HepG2 (cell line): ENCODE results near the gene RHOT1. TPM values are rescaled to one million over a fixed set of nuclear protein-coding genes. Genes with fewer than 3 reads are reported as not detected.

Experiments
- ATAC-seq: fragments of 200-7000 bp; cut with Tn5 transposase; 3 replicates; pipeline ENCODE4 v1.9.1; 2020; ENCODE audit warnings: mild to moderate bottlenecking, moderate library complexity
- BruUV-seq: library from RNA; stranded (reverse); fragments of 400-500 nt; replicated peaks from 2 replicates; lab custom pipeline; 2021; lab: Mats Ljungman, UMichigan
- CTCF ChIA-PET: fragments of 300-600 bp; formaldehyde crosslinking; extraction: SDS; loops from one replicate; lab custom pipeline; 2021; ENCODE audit warnings: low total read pairs, inconsistent platforms, low intra/inter-chr PET ratio; lab: Yijun Ruan, JAX
- POLR2A ChIA-PET: fragments of 350-600 bp; sonication (Branson Sonifier 250); formaldehyde crosslinking; loops from one replicate; lab custom pipeline; 2020; ENCODE audit warnings: antibody characterized with exemption, inconsistent platforms; lab: Yijun Ruan, JAX
- DNase-seq: peaks from one replicate; pipeline ENCODE4 v3.0.0-alpha.2; 2015; ENCODE audit warnings: low spot score
- FAIRE-seq: peaks from 3 replicates; lab custom pipeline; 2011; peaks lifted over from hg19 to GRCh38; lab: Jason Lieb, UNC
- H2AFZ ChIP-seq: one replicate; pipeline ENCODE4 v1.6.1; 2011; ENCODE audit warnings: low read length, inconsistent platforms
- H3K27ac ChIP-seq: fragments of 300-600 bp; 3 replicates; pipeline ENCODE4 v1.8.0; 2011; ENCODE audit warnings: mixed run types, mild to moderate bottlenecking, mixed read lengths, low read length, inconsistent platforms; ENCODE audit not compliant: insufficient read depth; ENCODE audit errors: extremely low read length
- H3K27me3 ChIP-seq, 2 experiments: fragments of 200-600 bp in 1 of 2; 2 replicates in 1 of 2; 3 replicates in 1 of 2; pipeline versions ENCODE4 v1.6.0 to v1.8.0; 2011; ENCODE audit warnings: low read length in 2 of 2, mild to moderate bottlenecking in 2 of 2, moderate library complexity in 2 of 2, inconsistent platforms in 1 of 2; ENCODE audit not compliant: insufficient read depth in 2 of 2, control insufficient read depth in 1 of 2
- H3K36me3 ChIP-seq, 2 experiments: fragments of 200-600 bp in 1 of 2; replicated peaks in 1 of 2; 2 replicates in 1 of 2; 3 replicates in 1 of 2; pipeline versions ENCODE4 v1.5.1 to v1.8.0; 2011; ENCODE audit warnings: low read length in 2 of 2, inconsistent platforms in 1 of 2; ENCODE audit not compliant: insufficient read depth in 2 of 2, control insufficient read depth in 1 of 2
- H3K4me1 ChIP-seq: 2 replicates; pipeline ENCODE4 v1.5.1; 2012; ENCODE audit warnings: low read length, inconsistent platforms; ENCODE audit not compliant: insufficient read depth
- H3K4me2 ChIP-seq: 2 replicates; pipeline ENCODE4 v1.6.0; 2011; ENCODE audit warnings: low read depth, low read length, inconsistent platforms
- H3K4me3 ChIP-seq, 3 experiments: fragments of 200-600 bp in 1 of 3; sonication (generic), shearing (Covaris generic) in 1 of 3; replicated peaks in 1 of 3; 2 replicates each; pipeline ENCODE4 v1.5.1; 2011 to 2016; ENCODE audit warnings: low read length in 3 of 3, inconsistent platforms in 2 of 3, low read depth in 2 of 3, mild to moderate bottlenecking in 2 of 3, control low read depth in 1 of 3, mixed read lengths in 1 of 3; ENCODE audit not compliant: insufficient read depth in 1 of 3
- H3K79me2 ChIP-seq: one replicate; pipeline ENCODE4 v1.6.1; 2011; ENCODE audit warnings: low read length, inconsistent platforms; ENCODE audit not compliant: insufficient read depth
- H3K9ac ChIP-seq: 2 replicates; pipeline ENCODE4 v1.6.0; 2011; ENCODE audit warnings: mild to moderate bottlenecking, low read depth, low read length, inconsistent platforms; ENCODE audit not compliant: insufficient read depth
- H3K9me3 ChIP-seq: 2 replicates; pipeline ENCODE4 v1.5.1; 2012; ENCODE audit warnings: mild to moderate bottlenecking, low read length
- H4K20me1 ChIP-seq: 2 replicates; pipeline ENCODE4 v1.6.0; 2011; ENCODE audit warnings: inconsistent platforms, mild to moderate bottlenecking, low read length, moderate library complexity; ENCODE audit not compliant: insufficient read depth
- DMAP1 ChIP-seq: IDR thresholded peaks from 2 replicates; pipeline ENCODE4 v1.6.1; 2016
- EZH2 ChIP-seq: conservative IDR thresholded peaks from 2 replicates; pipeline ENCODE4 v1.6.1; 2012; ENCODE audit warnings: mild to moderate bottlenecking, low read depth, low read length, moderate library complexity
- GATA4 ChIP-seq: sonication (generic); IDR thresholded peaks from 2 replicates; pipeline ENCODE4 v1.6.1; 2016; ENCODE audit warnings: antibody characterized with exemption, low read depth, borderline replicate concordance
- KMT2B ChIP-seq: IDR thresholded peaks from 2 replicates; pipeline ENCODE4 v1.6.1; 2016; ENCODE audit warnings: missing genetic modification reagents, missing compliant biosample characterization
- MATR3 ChIP-seq: sonication (generic); formaldehyde crosslinking; IDR thresholded peaks from 2 replicates; pipeline ENCODE4 v1.4.0; 2020; ENCODE audit warnings: missing genetic modification reagents
- PHF21A ChIP-seq: sonication (generic); formaldehyde crosslinking; IDR thresholded peaks from 2 replicates; pipeline ENCODE4 v1.5.0; 2020; ENCODE audit warnings: mild to moderate bottlenecking, missing genetic modification reagents
- ZBTB38 ChIP-seq: sonication (generic); formaldehyde crosslinking; IDR thresholded peaks from 2 replicates; pipeline ENCODE4 v1.5.1; 2020; ENCODE audit warnings: mild to moderate bottlenecking, missing genetic modification reagents
- ZNF253 ChIP-seq: sonication (generic); formaldehyde crosslinking; IDR thresholded peaks from 2 replicates; pipeline ENCODE4 v1.8.0; 2022; ENCODE audit warnings: mild to moderate bottlenecking, missing genetic modification reagents, borderline replicate concordance
- ZNF660 ChIP-seq: sonication (generic); formaldehyde crosslinking; IDR thresholded peaks from 2 replicates; pipeline ENCODE4 v1.5.1; 2020; ENCODE audit warnings: mild to moderate bottlenecking, low read depth, missing genetic modification reagents, borderline replicate concordance
- WGBS: methylation state at CpG from one replicate; pipeline ENCODE4 v1.1.6; 2017; ENCODE audit warnings: low lambda C conversion rate; 5-methylcytosine and 5-hydroxymethylcytosine counted together
- in situ Hi-C: cut with HindIII; loops from 2 replicates; pipeline ENCODE4 v1.10.0; 2017; ENCODE audit warnings: low pct_unique_long_range_greater_than_20kb; ENCODE audit not compliant: extremely low pct_ligation_motif_present
- intact Hi-C: fragments of 100-400 bp; cut with micrococcal nuclease; formaldehyde crosslinking; loops from one replicate; pipeline ENCODE4 v1.10.0; 2022; ENCODE audit not compliant: unreplicated experiment
- polyA plus RNA-seq, 8 experiments: library from polyadenylated mRNA; depleted of rRNA in 3 of 8; stranded (reverse) in 7 of 8; unstranded in 1 of 8; fragments of >200 nt; fragmentation: Illumina TruSeq in 4 of 8; extraction: Trizol in 4 of 8; gene quantifications; 2 replicates each; pipeline versions ENCODE4 v1.2.1 to v1.2.3, GENCODE V29; 2011 to 2016; ENCODE audit warnings: low read depth in 4 of 8, missing spikeins in 1 of 8, mixed read lengths in 1 of 8; ENCODE audit not compliant: insufficient read depth in 1 of 8
- total RNA-seq, 5 experiments: library from RNA; depleted of rRNA; stranded (reverse); fragments of >200 nt; fragmentation: Illumina TruSeq; extraction: Trizol; gene quantifications; 2 replicates each; pipeline ENCODE4 v1.2.3, GENCODE V29; 2016; ENCODE audit warnings: low read depth in 1 of 5
- TF ChIP-seq, protein P1 (sequence below): sonication (generic); formaldehyde crosslinking; IDR thresholded peaks from 2 replicates; pipeline ENCODE4 v1.5.0; 2020; ENCODE audit warnings: missing genetic modification reagents
- TF ChIP-seq, protein P2 (sequence below): sonication (generic); formaldehyde crosslinking; IDR thresholded peaks from 2 replicates; pipeline ENCODE4 v1.4.0; 2020; ENCODE audit warnings: missing genetic modification reagents
- TF ChIP-seq, protein P3 (sequence below): sonication (generic); formaldehyde crosslinking; IDR thresholded peaks from 2 replicates; pipeline ENCODE4 v1.5.0; 2020; ENCODE audit warnings: missing genetic modification reagents
- TF ChIP-seq, protein P4 (sequence below): sonication (generic); formaldehyde crosslinking; IDR thresholded peaks from 2 replicates; pipeline ENCODE4 v1.4.0; 2020; ENCODE audit warnings: mild to moderate bottlenecking, missing genetic modification reagents, borderline replicate concordance
- TF ChIP-seq, protein P5 (sequence below): IDR thresholded peaks from 2 replicates; pipeline ENCODE4 v1.6.1; 2012; ENCODE audit warnings: inconsistent platforms
- TF ChIP-seq, protein P6 (sequence below): sonication (generic); formaldehyde crosslinking; IDR thresholded peaks from 2 replicates; pipeline ENCODE4 v1.5.0; 2020; ENCODE audit warnings: mild to moderate bottlenecking, missing genetic modification reagents, borderline replicate concordance

The RHOT1 gene
- total and polyA plus RNA-seq, 2 of the 13 experiments (the other 11 are each of a cell fraction or from before 2014, with no cell fraction given) = 25.6 to 41.5 TPM

DNA sequence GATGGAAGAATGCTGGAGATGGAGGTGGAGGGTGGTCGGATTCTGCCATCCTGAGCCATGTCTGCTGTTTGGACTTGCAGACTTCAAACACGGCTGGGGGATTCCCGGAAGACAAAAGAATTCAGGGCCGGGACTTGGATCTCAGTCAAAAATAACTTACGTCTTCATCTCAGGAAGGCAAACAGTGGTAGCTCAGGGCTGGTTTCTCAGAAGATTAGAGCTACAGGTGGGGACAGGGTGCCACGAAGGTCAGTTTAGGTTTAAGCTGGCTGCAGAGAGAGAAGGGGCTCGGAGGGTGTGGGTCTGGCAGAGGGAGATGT lies 119.1 kb downstream of the RHOT1 start:
- POLR2A ChIA-PET = no interaction called here
- no peaks in the 10 kb centered on the region for H3K79me2 ChIP-seq
- H3K4me1 ChIP-seq = peaks cover 18% of the 10 kb centered on the region
- no peak overlapping the region for H3K9ac ChIP-seq
- DNase-seq (no peak), ATAC-seq (no peak), FAIRE-seq (no peak)
- H3K4me2 ChIP-seq = peak overlapping the region; percentile 7; the same call in 1 of the 2 replicates
- H3K9me3 ChIP-seq = no peaks in the 10 kb centered on the region
- in situ Hi-C loops = no loop called here
- no TSS peak for BruUV-seq
- H3K27me3 ChIP-seq = peaks cover 12 to 55% of the 10 kb centered on the region in 2 experiments
- H3K36me3 ChIP-seq = no peaks in the 10 kb centered on the region
- intact Hi-C loops = no loop called here
- H4K20me1 ChIP-seq = no peaks in the 10 kb centered on the region
- H3K27ac ChIP-seq = no peak overlapping the region
- 0% methylated on average over 7 of the region's 7 CpGs for whole genome bisulfite sequencing
- CTCF ChIA-PET = no interaction called here
- H3K4me3 ChIP-seq = no peak overlapping the region
- H2AFZ ChIP-seq = no peak overlapping the region
- TF ChIP-seq PHF21A (CRISPR knock-in tag) (no peak), ZNF253 (CRISPR knock-in tag) (no peak), KMT2B (CRISPR knock-in tag) (no peak), GATA4 (no peak), DMAP1 (no peak), MATR3 (CRISPR knock-in tag) (no peak), EZH2 (no peak), ZBTB38 (CRISPR knock-in tag) (no peak), ZNF660 (CRISPR knock-in tag) (no peak)
- TF ChIP-seq, protein P1, sequence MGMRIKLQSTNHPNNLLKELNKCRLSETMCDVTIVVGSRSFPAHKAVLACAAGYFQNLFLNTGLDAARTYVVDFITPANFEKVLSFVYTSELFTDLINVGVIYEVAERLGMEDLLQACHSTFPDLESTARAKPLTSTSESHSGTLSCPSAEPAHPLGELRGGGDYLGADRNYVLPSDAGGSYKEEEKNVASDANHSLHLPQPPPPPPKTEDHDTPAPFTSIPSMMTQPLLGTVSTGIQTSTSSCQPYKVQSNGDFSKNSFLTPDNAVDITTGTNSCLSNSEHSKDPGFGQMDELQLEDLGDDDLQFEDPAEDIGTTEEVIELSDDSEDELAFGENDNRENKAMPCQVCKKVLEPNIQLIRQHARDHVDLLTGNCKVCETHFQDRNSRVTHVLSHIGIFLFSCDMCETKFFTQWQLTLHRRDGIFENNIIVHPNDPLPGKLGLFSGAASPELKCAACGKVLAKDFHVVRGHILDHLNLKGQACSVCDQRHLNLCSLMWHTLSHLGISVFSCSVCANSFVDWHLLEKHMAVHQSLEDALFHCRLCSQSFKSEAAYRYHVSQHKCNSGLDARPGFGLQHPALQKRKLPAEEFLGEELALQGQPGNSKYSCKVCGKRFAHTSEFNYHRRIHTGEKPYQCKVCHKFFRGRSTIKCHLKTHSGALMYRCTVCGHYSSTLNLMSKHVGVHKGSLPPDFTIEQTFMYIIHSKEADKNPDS (CRISPR knock-in tag) = no peak
- TF ChIP-seq, protein P2, sequence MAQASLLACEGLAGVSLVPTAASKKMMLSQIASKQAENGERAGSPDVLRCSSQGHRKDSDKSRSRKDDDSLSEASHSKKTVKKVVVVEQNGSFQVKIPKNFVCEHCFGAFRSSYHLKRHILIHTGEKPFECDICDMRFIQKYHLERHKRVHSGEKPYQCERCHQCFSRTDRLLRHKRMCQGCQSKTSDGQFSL (CRISPR knock-in tag) = no peak
- TF ChIP-seq, protein P3, sequence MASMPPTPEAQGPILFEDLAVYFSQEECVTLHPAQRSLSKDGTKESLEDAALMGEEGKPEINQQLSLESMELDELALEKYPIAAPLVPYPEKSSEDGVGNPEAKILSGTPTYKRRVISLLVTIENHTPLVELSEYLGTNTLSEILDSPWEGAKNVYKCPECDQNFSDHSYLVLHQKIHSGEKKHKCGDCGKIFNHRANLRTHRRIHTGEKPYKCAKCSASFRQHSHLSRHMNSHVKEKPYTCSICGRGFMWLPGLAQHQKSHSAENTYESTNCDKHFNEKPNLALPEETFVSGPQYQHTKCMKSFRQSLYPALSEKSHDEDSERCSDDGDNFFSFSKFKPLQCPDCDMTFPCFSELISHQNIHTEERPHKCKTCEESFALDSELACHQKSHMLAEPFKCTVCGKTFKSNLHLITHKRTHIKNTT = no peak
- TF ChIP-seq, protein P4, sequence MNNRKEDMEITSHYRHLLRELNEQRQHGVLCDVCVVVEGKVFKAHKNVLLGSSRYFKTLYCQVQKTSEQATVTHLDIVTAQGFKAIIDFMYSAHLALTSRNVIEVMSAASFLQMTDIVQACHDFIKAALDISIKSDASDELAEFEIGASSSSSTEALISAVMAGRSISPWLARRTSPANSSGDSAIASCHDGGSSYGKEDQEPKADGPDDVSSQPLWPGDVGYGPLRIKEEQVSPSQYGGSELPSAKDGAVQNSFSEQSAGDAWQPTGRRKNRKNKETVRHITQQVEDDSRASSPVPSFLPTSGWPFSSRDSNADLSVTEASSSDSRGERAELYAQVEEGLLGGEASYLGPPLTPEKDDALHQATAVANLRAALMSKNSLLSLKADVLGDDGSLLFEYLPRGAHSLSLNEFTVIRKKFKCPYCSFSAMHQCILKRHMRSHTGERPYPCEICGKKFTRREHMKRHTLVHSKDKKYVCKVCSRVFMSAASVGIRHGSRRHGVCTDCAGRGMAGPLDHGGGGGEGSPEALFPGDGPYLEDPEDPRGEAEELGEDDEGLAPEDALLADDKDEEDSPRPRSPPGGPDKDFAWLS = no peak
- TF ChIP-seq, protein P5, sequence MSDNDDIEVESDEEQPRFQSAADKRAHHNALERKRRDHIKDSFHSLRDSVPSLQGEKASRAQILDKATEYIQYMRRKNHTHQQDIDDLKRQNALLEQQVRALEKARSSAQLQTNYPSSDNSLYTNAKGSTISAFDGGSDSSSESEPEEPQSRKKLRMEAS = no peak
- TF ChIP-seq, protein P6, sequence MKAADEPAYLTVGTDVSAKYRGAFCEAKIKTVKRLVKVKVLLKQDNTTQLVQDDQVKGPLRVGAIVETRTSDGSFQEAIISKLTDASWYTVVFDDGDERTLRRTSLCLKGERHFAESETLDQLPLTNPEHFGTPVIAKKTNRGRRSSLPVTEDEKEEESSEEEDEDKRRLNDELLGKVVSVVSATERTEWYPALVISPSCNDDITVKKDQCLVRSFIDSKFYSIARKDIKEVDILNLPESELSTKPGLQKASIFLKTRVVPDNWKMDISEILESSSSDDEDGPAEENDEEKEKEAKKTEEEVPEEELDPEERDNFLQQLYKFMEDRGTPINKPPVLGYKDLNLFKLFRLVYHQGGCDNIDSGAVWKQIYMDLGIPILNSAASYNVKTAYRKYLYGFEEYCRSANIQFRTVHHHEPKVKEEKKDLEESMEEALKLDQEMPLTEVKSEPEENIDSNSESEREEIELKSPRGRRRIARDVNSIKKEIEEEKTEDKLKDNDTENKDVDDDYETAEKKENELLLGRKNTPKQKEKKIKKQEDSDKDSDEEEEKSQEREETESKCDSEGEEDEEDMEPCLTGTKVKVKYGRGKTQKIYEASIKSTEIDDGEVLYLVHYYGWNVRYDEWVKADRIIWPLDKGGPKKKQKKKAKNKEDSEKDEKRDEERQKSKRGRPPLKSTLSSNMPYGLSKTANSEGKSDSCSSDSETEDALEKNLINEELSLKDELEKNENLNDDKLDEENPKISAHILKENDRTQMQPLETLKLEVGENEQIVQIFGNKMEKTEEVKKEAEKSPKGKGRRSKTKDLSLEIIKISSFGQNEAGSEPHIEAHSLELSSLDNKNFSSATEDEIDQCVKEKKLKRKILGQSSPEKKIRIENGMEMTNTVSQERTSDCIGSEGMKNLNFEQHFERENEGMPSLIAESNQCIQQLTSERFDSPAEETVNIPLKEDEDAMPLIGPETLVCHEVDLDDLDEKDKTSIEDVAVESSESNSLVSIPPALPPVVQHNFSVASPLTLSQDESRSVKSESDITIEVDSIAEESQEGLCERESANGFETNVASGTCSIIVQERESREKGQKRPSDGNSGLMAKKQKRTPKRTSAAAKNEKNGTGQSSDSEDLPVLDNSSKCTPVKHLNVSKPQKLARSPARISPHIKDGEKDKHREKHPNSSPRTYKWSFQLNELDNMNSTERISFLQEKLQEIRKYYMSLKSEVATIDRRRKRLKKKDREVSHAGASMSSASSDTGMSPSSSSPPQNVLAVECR (CRISPR knock-in tag) = no peak
